ENCODE data around the gene FBXO46. TPM values are rescaled to one million over a fixed set of nuclear protein-coding genes. Genes with fewer than 3 reads are reported as not detected.
"Not testable (repeated sequence)": the region's sequence is repeated elsewhere in the genome, so short reads cannot be mapped to it uniquely, and the experiment has no call there.

FBXO46 gene
- total RNA-seq, 1 donor from 2014 or later, result 29.9 TPM

- H3K36me3 Mint-ChIP-seq (ENCODE audit: low read depth, unreplicated experiment), result peaks cover 16% of the 10 kb centered on the region
- TF ChIP-seq CTCF (IDR thresholded peaks at IDR 0.05; ENCODE audit: unreplicated experiment), result peak; percentile 8
- H3K4me1 Mint-ChIP-seq (ENCODE audit: unreplicated experiment), result peaks cover 9% of the 10 kb centered on the region
- peak within 1 kb of the TSS; percentile 96 for H3K27ac Mint-ChIP-seq (ENCODE audit: unreplicated experiment)
- H3K4me3 Mint-ChIP-seq (ENCODE audit: unreplicated experiment), result peak within 1 kb of the TSS; percentile 100
- H3K27me3 Mint-ChIP-seq (ENCODE audit: unreplicated experiment), result peaks cover 8% of the 10 kb centered on the region
- peak; percentile 91 for DNase-seq (ENCODE audit: low spot score)
- no peaks in the 10 kb centered on the region for H3K9me3 Mint-ChIP-seq (ENCODE audit: unreplicated experiment)
Observed at GRCh38 chr19:45692187-45693105, 38.2 kb downstream of the FBXO46 start, which contains the start of gene QPCTL. Gene QPCTL, plus strand, starts transcription at chr19:45692666. Its CDS starts 38 bp downstream, at chr19:45692704.

- H3K4me3 Mint-ChIP-seq (ENCODE audit: unreplicated experiment), result peak within 1 kb of the TSS; percentile 100
- no peaks in the 10 kb centered on the region for H3K9me3 Mint-ChIP-seq (ENCODE audit: unreplicated experiment)
- H3K27me3 Mint-ChIP-seq (ENCODE audit: unreplicated experiment), result peaks cover 8% of the 10 kb centered on the region
- H3K36me3 Mint-ChIP-seq (ENCODE audit: low read depth, unreplicated experiment), result peaks cover 21% of the 10 kb centered on the region
- peaks cover 9% of the 10 kb centered on the region for H3K4me1 Mint-ChIP-seq (ENCODE audit: unreplicated experiment)
- peak within 1 kb of the TSS; percentile 96 for H3K27ac Mint-ChIP-seq (ENCODE audit: unreplicated experiment)
- peak; percentile 40 for TF ChIP-seq CTCF (IDR thresholded peaks at IDR 0.05; ENCODE audit: unreplicated experiment)
- peak; percentile 93 for DNase-seq (ENCODE audit: low spot score)
Observed at GRCh38 chr19:45691516-45692186, 39.0 kb downstream of the FBXO46 start, which contains the start of gene SNRPD2. Gene SNRPD2, minus strand, starts transcription at chr19:45691953. Its CDS starts 65 bp downstream, at chr19:45691888.

GRCh38 chr19:45687599-45687998, 43.1 kb downstream of the FBXO46 start:
- DNase-seq (ENCODE audit: low spot score), result no peak
- peaks cover 9% of the 10 kb centered on the region for H3K4me1 Mint-ChIP-seq (ENCODE audit: unreplicated experiment)
- H3K27ac Mint-ChIP-seq (ENCODE audit: unreplicated experiment), result no peak overlapping the region
- no peak overlapping the region for H3K4me3 Mint-ChIP-seq (ENCODE audit: unreplicated experiment)
- no peaks in the 10 kb centered on the region for H3K9me3 Mint-ChIP-seq (ENCODE audit: unreplicated experiment)
- peaks cover 29% of the 10 kb centered on the region for H3K36me3 Mint-ChIP-seq (ENCODE audit: low read depth, unreplicated experiment)
- peaks cover 9% of the 10 kb centered on the region for H3K27me3 Mint-ChIP-seq (ENCODE audit: unreplicated experiment)
- TF ChIP-seq CTCF (IDR thresholded peaks at IDR 0.05; ENCODE audit: unreplicated experiment), result no peak

GRCh38 chr19:45685045-45685444, 45.7 kb downstream of the FBXO46 start:
- not testable (repeated sequence) for H3K4me1 Mint-ChIP-seq (ENCODE audit: unreplicated experiment); H3K27me3 Mint-ChIP-seq (ENCODE audit: unreplicated experiment); H3K9me3 Mint-ChIP-seq (ENCODE audit: unreplicated experiment); H3K27ac Mint-ChIP-seq (ENCODE audit: unreplicated experiment); H3K4me3 Mint-ChIP-seq (ENCODE audit: unreplicated experiment); DNase-seq (ENCODE audit: low spot score)
- H3K36me3 Mint-ChIP-seq (ENCODE audit: low read depth, unreplicated experiment), result peaks cover 25% of the 10 kb centered on the region

GRCh38 chr19:45682908-45683307, 47.8 kb downstream of the FBXO46 start:
- TF ChIP-seq CTCF (IDR thresholded peaks at IDR 0.05; ENCODE audit: unreplicated experiment), result no peak
- DNase-seq (ENCODE audit: low spot score), result no peak
- Mint-ChIP-seq H3K27me3 (ENCODE audit: unreplicated experiment) (peaks cover 3% of the 10 kb centered on the region), H3K4me1 (ENCODE audit: unreplicated experiment) (no peaks in the 10 kb centered on the region), H3K4me3 (ENCODE audit: unreplicated experiment) (peak overlapping the region; percentile 57), H3K9me3 (ENCODE audit: unreplicated experiment) (no peaks in the 10 kb centered on the region), H3K27ac (ENCODE audit: unreplicated experiment) (no peak overlapping the region), H3K36me3 (ENCODE audit: low read depth, unreplicated experiment) (peaks cover 20% of the 10 kb centered on the region)

All from endothelial cell (in vitro differentiated cells).